GM23338 (cell line): ENCODE results near the gene WDR54. TPM values are rescaled to one million over a fixed set of nuclear protein-coding genes. Genes with fewer than 3 reads are reported as not detected.
"Not testable (repeated sequence)": the region's sequence is repeated elsewhere in the genome, so short reads cannot be mapped to it uniquely, and the experiment has no call there.

ENCODE experiments used
- ATAC-seq: fragments of 200-7000 bp; cut with Tn5 transposase; 3 replicates; pipeline ENCODE4 v1.9.1; 2020
- DNase-seq: peaks from one replicate; pipeline ENCODE4 v3.0.0-alpha.2; 2015; ENCODE audit warnings: low spot score
- H2AFZ ChIP-seq: fragments of 200-600 bp; sonication (generic); 2 replicates; pipeline ENCODE4 v1.8.0; 2016; ENCODE audit warnings: antibody characterized with exemption, mild to moderate bottlenecking, moderate library complexity
- H3F3A ChIP-seq: fragments of 200-600 bp; sonication (generic); replicated peaks from 2 replicates; pipeline ENCODE4 v1.8.0; 2017; ENCODE audit warnings: antibody characterized with exemption, mixed run types, low read depth
- H3K27ac ChIP-seq: fragments of 200-600 bp; sonication (generic); 2 replicates; pipeline ENCODE4 v1.6.1; 2016; ENCODE audit warnings: low read depth
- H3K27me3 ChIP-seq: fragments of 200-600 bp; sonication (generic); 2 replicates; pipeline ENCODE4 v1.8.0; 2016; ENCODE audit warnings: mild to moderate bottlenecking, mixed run types, moderate library complexity; ENCODE audit not compliant: insufficient read depth
- H3K36me3 ChIP-seq: fragments of 200-600 bp; sonication (generic); 2 replicates; pipeline ENCODE4 v1.8.0; 2016; ENCODE audit warnings: mild to moderate bottlenecking; ENCODE audit not compliant: insufficient read depth
- H3K4me1 ChIP-seq: fragments of 200-600 bp; sonication (generic); 2 replicates; pipeline ENCODE4 v1.8.0; 2016; ENCODE audit warnings: mild to moderate bottlenecking, moderate library complexity; ENCODE audit not compliant: insufficient read depth
- H3K4me2 ChIP-seq: fragments of 200-600 bp; sonication (generic); 2 replicates; pipeline ENCODE4 v1.7.1; 2017; ENCODE audit warnings: mixed run types
- H3K4me3 ChIP-seq: fragments of 200-600 bp; sonication (generic); 2 replicates; pipeline ENCODE4 v1.6.1; 2016; ENCODE audit warnings: mixed run types
- H3K79me2 ChIP-seq: fragments of 200-600 bp; sonication (generic); replicated peaks from 2 replicates; pipeline ENCODE4 v1.8.0; 2017; ENCODE audit warnings: mild to moderate bottlenecking; ENCODE audit not compliant: insufficient read depth
- H3K9me2 ChIP-seq: fragments of 200-600 bp; sonication (generic); 2 replicates; pipeline ENCODE4 v1.8.0; 2017; ENCODE audit not compliant: insufficient read depth
- H4K20me1 ChIP-seq: fragments of 200-600 bp; sonication (generic); replicated peaks from 2 replicates; pipeline ENCODE4 v1.8.0; 2017; ENCODE audit warnings: mild to moderate bottlenecking; ENCODE audit not compliant: insufficient read depth
- H3K27ac Mint-ChIP-seq: 2 replicates; pipeline ENCODE4 v1.8.0; 2020; ENCODE audit warnings: inconsistent platforms, mild to moderate bottlenecking, moderate library complexity, mixed read lengths
- H3K27me3 Mint-ChIP-seq: 3 replicates; pipeline ENCODE4 v1.8.0; 2022; ENCODE audit warnings: low read depth, mild to moderate bottlenecking, moderate library complexity, mixed read lengths, inconsistent platforms; ENCODE audit not compliant: insufficient read depth, poor library complexity
- H3K36me3 Mint-ChIP-seq: 3 replicates; pipeline ENCODE4 v1.8.0; 2021; ENCODE audit warnings: low read depth, mild to moderate bottlenecking, inconsistent platforms, moderate library complexity, mixed read lengths
- H3K4me1 Mint-ChIP-seq: 3 replicates; pipeline ENCODE4 v1.8.0; 2020; ENCODE audit warnings: mild to moderate bottlenecking, inconsistent platforms, mixed read lengths
- H3K4me3 Mint-ChIP-seq: 3 replicates; pipeline ENCODE4 v1.8.0; 2021; ENCODE audit warnings: moderate library complexity, mild to moderate bottlenecking, inconsistent platforms, mixed read lengths
- H3K9me3 Mint-ChIP-seq: 3 replicates; pipeline ENCODE4 v1.8.0; 2020; ENCODE audit warnings: moderate library complexity, mild to moderate bottlenecking, inconsistent platforms, mixed read lengths
- CREB1 ChIP-seq: fragments of 250-450 bp; sonication (Bioruptor Pico); IDR thresholded peaks from 2 replicates; pipeline ENCODE4 v1.5.0; 2020; ENCODE audit warnings: low read depth, mild to moderate bottlenecking, moderate library complexity
- CTCF ChIP-seq, 2 experiments: fragments of 200-600 bp in 1 of 2; sonication (generic) in 1 of 2; conservative IDR thresholded peaks; 2 replicates each; pipeline versions ENCODE4 v1.5.1 to v1.6.1; 2016 to 2017; ENCODE audit warnings: antibody characterized with exemption in 2 of 2, low read depth in 2 of 2, mild to moderate bottlenecking in 2 of 2, moderate library complexity in 1 of 2
- EZH2 ChIP-seq: fragments of 200-600 bp; sonication (generic); IDR thresholded peaks from one replicate; pipeline ENCODE4 v1.8.0; 2017; ENCODE audit warnings: antibody characterized with exemption, mild to moderate bottlenecking, low read depth; ENCODE audit not compliant: unreplicated experiment
- EZH2phosphoT487 ChIP-seq: fragments of 200-600 bp; sonication (generic); IDR thresholded peaks from one replicate; pipeline ENCODE4 v1.8.1; 2018; ENCODE audit warnings: antibody characterized with exemption; ENCODE audit not compliant: unreplicated experiment
- JUNB ChIP-seq: IDR thresholded peaks from one replicate; pipeline ENCODE4 v1.6.1; 2016; ENCODE audit warnings: antibody characterized with exemption; ENCODE audit not compliant: unreplicated experiment
- NANOG ChIP-seq: IDR thresholded peaks from 2 replicates; pipeline ENCODE4 v1.6.1; 2016; ENCODE audit warnings: antibody characterized with exemption, borderline replicate concordance
- REST ChIP-seq: IDR thresholded peaks from one replicate; pipeline ENCODE4 v1.6.1; 2018; ENCODE audit warnings: antibody characterized with exemption; ENCODE audit not compliant: unreplicated experiment
- STAT1 ChIP-seq: IDR thresholded peaks from one replicate; pipeline ENCODE4 v1.6.1; 2016; ENCODE audit warnings: antibody characterized with exemption; ENCODE audit not compliant: unreplicated experiment
- ZNF114 ChIP-seq: fragments of 250-450 bp; sonication (Bioruptor Pico); IDR thresholded peaks from 2 replicates; pipeline ENCODE4 v1.5.0; 2020; ENCODE audit warnings: mild to moderate bottlenecking, moderate library complexity
- polyA plus RNA-seq: library from polyadenylated mRNA; unstranded; fragments of >200 nt; fragmentation: Nextera tagmentation; extraction: Ambion mirVana; gene quantifications from 2 replicates; pipeline ENCODE4 v1.2.1, GENCODE V29; 2016
- total RNA-seq: library from RNA; depleted of rRNA; stranded (reverse); fragments of >200 nt; shearing (Covaris generic); gene quantifications from 2 replicates; pipeline ENCODE4 v1.2.3, GENCODE V29; 2014
- TF ChIP-seq, protein P1 (sequence below): IDR thresholded peaks from 2 replicates; pipeline ENCODE4 v1.6.1; 2016; ENCODE audit warnings: antibody characterized with exemption

Gene WDR54
- total and polyA plus RNA-seq, 2 experiments from 2014 or later = 41.3 to 42.6 TPM

DNA sequence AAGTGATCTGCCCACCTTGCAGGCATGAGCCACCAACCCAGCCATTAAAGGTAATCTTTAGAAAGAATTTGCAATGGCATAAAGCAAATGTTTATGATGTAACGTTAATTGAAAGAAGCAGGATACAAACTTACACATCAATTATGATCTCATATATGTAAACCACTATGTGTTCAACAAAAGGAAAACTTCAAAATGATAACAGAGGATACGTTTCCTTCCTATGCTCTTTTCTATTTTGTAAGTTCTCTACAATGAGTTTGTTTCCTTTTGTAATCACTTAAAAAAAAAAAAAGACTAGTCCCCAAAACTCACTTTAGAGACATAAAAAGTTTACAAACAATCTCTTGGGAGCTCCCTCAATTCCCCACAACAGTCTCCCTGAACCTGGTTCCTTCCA lies 1.5 kb upstream of the WDR54 start:
- Histone ChIP-seq H3K9me2 (no peaks in the 10 kb centered on the region), H3K79me2 (no peaks in the 10 kb centered on the region), H3F3A (peaks cover 8% of the 10 kb centered on the region; the same call in 1 of the 2 replicates), H3K27me3 (peaks cover 31% of the 10 kb centered on the region), H3K4me2 (no peak overlapping the region), H3K36me3 (no peaks in the 10 kb centered on the region), H3K4me1 (peaks cover 12% of the 10 kb centered on the region), H2AFZ (no peak overlapping the region), H3K4me3 (no peak overlapping the region), H3K27ac (no peak overlapping the region), H4K20me1 (no peaks in the 10 kb centered on the region; the same call in 1 of the 2 replicates)
- ATAC-seq = no peak
- no peaks in the 10 kb centered on the region for H3K9me3 Mint-ChIP-seq
- H3K36me3 Mint-ChIP-seq = peaks cover 4% of the 10 kb centered on the region; the same call in 2 of the 3 replicates
- H3K27me3 Mint-ChIP-seq = peaks cover 48% of the 10 kb centered on the region
- peak overlapping the region; percentile 9; the same call in 1 of the 3 replicates for H3K4me3 Mint-ChIP-seq
- H3K27ac Mint-ChIP-seq = no peak overlapping the region
- no peak for TF ChIP-seq STAT1
- TF ChIP-seq CTCF (conservative IDR thresholded peaks at IDR 0.05; ENCODE audit: low read depth in 2 of 2) = no peak
- TF ChIP-seq EZH2phosphoT487 = no peak
- H3K4me1 Mint-ChIP-seq = peaks cover 23% of the 10 kb centered on the region
- no peak for DNase-seq

DNA sequence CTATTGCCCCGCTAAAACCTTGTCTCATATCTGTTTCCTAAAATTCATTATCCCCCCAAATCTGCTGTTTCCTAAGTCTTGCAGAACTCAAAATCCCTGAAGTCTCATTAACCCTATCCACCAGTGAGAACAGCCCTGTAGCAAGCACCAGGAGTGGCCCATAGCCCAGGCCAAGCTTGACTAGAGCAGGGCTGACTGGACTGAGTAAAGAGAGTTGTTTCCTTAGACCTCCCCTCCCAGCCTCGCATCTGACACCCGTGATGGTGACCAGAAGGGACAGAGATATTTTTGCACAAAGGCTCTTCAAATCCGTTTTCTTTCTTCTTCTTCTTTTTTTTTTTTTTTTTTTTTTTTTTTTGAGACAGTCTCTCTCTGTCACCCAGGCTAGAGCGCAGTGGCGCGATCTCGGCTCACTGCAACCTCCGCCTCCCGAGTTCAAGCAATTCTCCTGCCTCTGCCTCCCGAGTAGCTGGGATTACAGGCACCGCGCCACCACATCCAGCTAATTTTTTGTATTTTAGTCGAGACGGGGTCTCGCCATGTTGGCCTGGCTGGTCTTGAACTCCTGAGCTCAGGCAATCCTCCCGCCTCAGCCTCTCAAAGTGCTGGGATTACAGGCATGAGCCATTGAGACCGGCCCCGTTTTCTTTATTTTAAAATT lies 957 bp upstream of the WDR54 start:
- not testable (repeated sequence) for H3K27ac ChIP-seq, DNase-seq, H3K9me2 ChIP-seq, H3K36me3 ChIP-seq, H3K36me3 Mint-ChIP-seq, ATAC-seq, H2AFZ ChIP-seq, H4K20me1 ChIP-seq, H3K9me3 Mint-ChIP-seq, H3K79me2 ChIP-seq, H3F3A ChIP-seq, H3K27ac Mint-ChIP-seq
- peak overlapping the region; percentile 95 for H3K4me3 Mint-ChIP-seq
- Histone ChIP-seq H3K4me1 (peaks cover 12% of the 10 kb centered on the region), H3K4me2 (peak overlapping the region; percentile 87), H3K27me3 (peaks cover 25% of the 10 kb centered on the region), H3K4me3 (peak overlapping the region; percentile 82)
- H3K4me1 Mint-ChIP-seq = peaks cover 23% of the 10 kb centered on the region
- peaks cover 48% of the 10 kb centered on the region for H3K27me3 Mint-ChIP-seq

GRCh38 chr2:74423231-74424095 lies 1.9 kb downstream of the WDR54 start:
- H3K4me1 ChIP-seq = no peaks in the 10 kb centered on the region
- peaks cover 10% of the 10 kb centered on the region for H3K4me1 Mint-ChIP-seq
- no peak overlapping the region for H3K27ac Mint-ChIP-seq
- TF ChIP-seq JUNB (no peak), REST (no peak), NANOG (no peak), CREB1 (CRISPR knock-in tag) (no peak), ZNF114 (no peak), EZH2 (no peak)
- TF ChIP-seq, protein P1, sequence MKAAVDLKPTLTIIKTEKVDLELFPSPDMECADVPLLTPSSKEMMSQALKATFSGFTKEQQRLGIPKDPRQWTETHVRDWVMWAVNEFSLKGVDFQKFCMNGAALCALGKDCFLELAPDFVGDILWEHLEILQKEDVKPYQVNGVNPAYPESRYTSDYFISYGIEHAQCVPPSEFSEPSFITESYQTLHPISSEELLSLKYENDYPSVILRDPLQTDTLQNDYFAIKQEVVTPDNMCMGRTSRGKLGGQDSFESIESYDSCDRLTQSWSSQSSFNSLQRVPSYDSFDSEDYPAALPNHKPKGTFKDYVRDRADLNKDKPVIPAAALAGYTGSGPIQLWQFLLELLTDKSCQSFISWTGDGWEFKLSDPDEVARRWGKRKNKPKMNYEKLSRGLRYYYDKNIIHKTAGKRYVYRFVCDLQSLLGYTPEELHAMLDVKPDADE = no peak

More at GRCh38 chr2:74423231-74424095, 1.9 kb downstream of the WDR54 start:
- peaks cover 34% of the 10 kb centered on the region for H3K36me3 Mint-ChIP-seq
- Histone ChIP-seq H3F3A (peaks cover 13% of the 10 kb centered on the region; the same call in 1 of the 2 replicates), H3K4me2 (no peak overlapping the region), H3K27ac (no peak overlapping the region), H3K4me3 (no peak overlapping the region), H3K9me2 (no peaks in the 10 kb centered on the region), H3K36me3 (no peaks in the 10 kb centered on the region), H3K79me2 (no peaks in the 10 kb centered on the region), H4K20me1 (peaks cover 5% of the 10 kb centered on the region; the same call in 1 of the 2 replicates), H2AFZ (no peak overlapping the region), H3K27me3 (peaks cover 15% of the 10 kb centered on the region)
- peak overlapping the region; percentile 95 for H3K4me3 Mint-ChIP-seq
- no peak for ATAC-seq
- DNase-seq = no peak
- peaks cover 42% of the 10 kb centered on the region for H3K27me3 Mint-ChIP-seq
- H3K9me3 Mint-ChIP-seq = no peaks in the 10 kb centered on the region
